Endothelial cell (in vitro differentiated cells): ENCODE results near the gene SLC25A23. TPM values are rescaled to one million over a fixed set of nuclear protein-coding genes. Genes with fewer than 3 reads are reported as not detected.
A peak's percentile ranks its signal among the peaks of the same experiment; 100 is the strongest.
"Not testable (repeated sequence)": the region's sequence is repeated elsewhere in the genome, so short reads cannot be mapped to it uniquely, and the experiment has no call there.

ENCODE experiments used
- DNase-seq: peaks from one replicate; pipeline ENCODE4 v3.0.0; 2021; ENCODE audit warnings: low spot score
- H3K27ac Mint-ChIP-seq: one replicate; pipeline ENCODE4 v1.8.0; 2021; ENCODE audit warnings: mixed read lengths, inconsistent platforms; ENCODE audit not compliant: unreplicated experiment
- H3K27me3 Mint-ChIP-seq: one replicate; pipeline ENCODE4 v1.8.0; 2021; ENCODE audit warnings: mild to moderate bottlenecking, moderate library complexity, mixed read lengths, inconsistent platforms; ENCODE audit not compliant: unreplicated experiment
- H3K36me3 Mint-ChIP-seq: one replicate; pipeline ENCODE4 v1.8.0; 2021; ENCODE audit warnings: mild to moderate bottlenecking, low read depth, mixed read lengths, inconsistent platforms; ENCODE audit not compliant: unreplicated experiment
- H3K4me1 Mint-ChIP-seq: one replicate; pipeline ENCODE4 v1.8.0; 2021; ENCODE audit warnings: mild to moderate bottlenecking, mixed read lengths, inconsistent platforms; ENCODE audit not compliant: unreplicated experiment
- H3K4me3 Mint-ChIP-seq: one replicate; pipeline ENCODE4 v1.8.0; 2021; ENCODE audit warnings: mild to moderate bottlenecking, mixed read lengths, inconsistent platforms; ENCODE audit not compliant: unreplicated experiment
- H3K9me3 Mint-ChIP-seq: one replicate; pipeline ENCODE4 v1.8.0; 2021; ENCODE audit warnings: mixed read lengths, inconsistent platforms; ENCODE audit not compliant: unreplicated experiment
- CTCF ChIP-seq: fragments of 200-600 bp; sonication (generic); IDR thresholded peaks from one replicate; pipeline ENCODE4 v1.5.0; 2021; ENCODE audit warnings: antibody characterized with exemption; ENCODE audit not compliant: unreplicated experiment
- total RNA-seq: library from RNA; stranded (reverse); fragmentation: NEBNext Ultra II Directional; extraction: Animal tissue kit (Norgen Biotek cat#: 25700); gene quantifications from one replicate; pipeline ENCODE4 v1.2.1, GENCODE V29; 2021; ENCODE audit not compliant: unreplicated experiment

The SLC25A23 gene
- total RNA-seq, 1 donor from 2014 or later: 20.7 TPM

- peaks cover 6% of the 10 kb centered on the region for H3K9me3 Mint-ChIP-seq
Measured at GRCh38 chr19:6429419-6430221, 30.0 kb downstream of the SLC25A23 start.

GRCh38 chr19:6428692-6429418 lies 30.7 kb downstream of the SLC25A23 start:
- not testable (repeated sequence) for H3K36me3 Mint-ChIP-seq, H3K4me3 Mint-ChIP-seq, H3K4me1 Mint-ChIP-seq, DNase-seq, H3K9me3 Mint-ChIP-seq, H3K27ac Mint-ChIP-seq
- peaks cover 12% of the 10 kb centered on the region for H3K27me3 Mint-ChIP-seq

More at GRCh38 chr19:6429419-6430221, 30.0 kb downstream of the SLC25A23 start:
- peaks cover 12% of the 10 kb centered on the region for H3K27me3 Mint-ChIP-seq
- H3K4me1 Mint-ChIP-seq: no peaks in the 10 kb centered on the region
- TF ChIP-seq CTCF: no peak
- H3K36me3 Mint-ChIP-seq: peaks cover 4% of the 10 kb centered on the region
- H3K27ac Mint-ChIP-seq: no peak overlapping the region
- DNase-seq: no peak
- no peak overlapping the region for H3K4me3 Mint-ChIP-seq

- H3K36me3 Mint-ChIP-seq: peaks cover 14% of the 10 kb centered on the region
- peaks cover 11% of the 10 kb centered on the region for H3K4me1 Mint-ChIP-seq
- peaks cover 20% of the 10 kb centered on the region for H3K27me3 Mint-ChIP-seq
- DNase-seq: no peak
- H3K27ac Mint-ChIP-seq: no peak overlapping the region
- H3K9me3 Mint-ChIP-seq: peaks cover 6% of the 10 kb centered on the region
- no peak for TF ChIP-seq CTCF
- no peak overlapping the region for H3K4me3 Mint-ChIP-seq
Measured at GRCh38 chr19:6427131-6427530, 32.5 kb downstream of the SLC25A23 start.

GRCh38 chr19:6425732-6426620 lies 33.6 kb downstream of the SLC25A23 start:
- Mint-ChIP-seq H3K36me3 (peaks cover 16% of the 10 kb centered on the region), H3K27me3 (peaks cover 17% of the 10 kb centered on the region), H3K4me3 (no peak overlapping the region), H3K4me1 (peaks cover 15% of the 10 kb centered on the region), H3K9me3 (peaks cover 6% of the 10 kb centered on the region), H3K27ac (peak overlapping the region; percentile 75)
- TF ChIP-seq CTCF: no peak
- DNase-seq: no peak
